Esophagus squamous epithelium (tissue), 5 donors: ENCODE measurements around the gene CHST11. TPM values are rescaled to one million over a fixed set of nuclear protein-coding genes. Genes with fewer than 3 reads are reported as not detected.
"Not testable (repeated sequence)": the region's sequence is repeated elsewhere in the genome, so short reads cannot be mapped to it uniquely, and the experiment has no call there.

ENCODE experiments used
- DNase-seq: peaks from one replicate; lab custom pipeline; 2025; lab: John Stamatoyannopoulos, UW
- H3K27ac ChIP-seq, 4 donors: fragments of 200-600 bp; sonication (generic); one replicate each; pipeline ENCODE4 v1.5.1; 2016 to 2019; ENCODE audit warnings: mild to moderate bottlenecking in 1 of 4
- H3K27me3 ChIP-seq, 4 donors: fragments of 200-600 bp; sonication (generic); 1 replicate in 3 of 4; 2 replicates in 1 of 4; pipeline versions ENCODE4 v1.5.1 to v1.6.0; 2017 to 2021; ENCODE audit warnings: antibody characterized with exemption in 1 of 4
- H3K36me3 ChIP-seq, 3 donors: fragments of 200-600 bp; sonication (generic); one replicate each; pipeline ENCODE4 v1.5.1; 2016 to 2019
- H3K4me1 ChIP-seq, 3 donors: fragments of 200-600 bp; sonication (generic); one replicate each; pipeline ENCODE4 v1.5.1; 2017 to 2019
- H3K4me3 ChIP-seq, 4 donors: fragments of 200-600 bp; sonication (generic); 1 replicate in 3 of 4; 2 replicates in 1 of 4; pipeline ENCODE4 v1.5.1; 2016 to 2019; ENCODE audit warnings: mild to moderate bottlenecking in 2 of 4, moderate library complexity in 1 of 4
- H3K9me3 ChIP-seq, 3 donors: fragments of 200-600 bp; sonication (generic); one replicate each; pipeline ENCODE4 v1.5.1; 2016 to 2019
- CTCF ChIP-seq, 6 experiments: fragments of 450-650 bp in 4 of 6; fragments of 200-600 bp in 2 of 6; sonication (generic) in 2 of 6; IDR thresholded peaks; one replicate each; pipeline ENCODE4 v1.5.1; 2016 to 2019; ENCODE audit warnings: antibody characterized with exemption in 6 of 6, mild to moderate bottlenecking in 4 of 6, moderate library complexity in 4 of 6
- POLR2A ChIP-seq, 4 donors: fragments of 450-650 bp; IDR thresholded peaks; one replicate each; pipeline ENCODE4 v1.6.1; 2017; ENCODE audit warnings: antibody characterized with exemption in 4 of 4, mild to moderate bottlenecking in 4 of 4, moderate library complexity in 3 of 4
- WGBS, 2 donors: methylation state at CpG; one replicate each; pipeline ENCODE4 v1.1.5; 2018; 5-methylcytosine and 5-hydroxymethylcytosine counted together
- intact Hi-C: fragments of 100-400 bp; cut with DNase I; formaldehyde crosslinking; loops from one replicate; pipeline ENCODE4 v1.15.0; 2022
- total RNA-seq, 4 donors: library from RNA; depleted of rRNA; stranded (reverse); fragments of >200 nt; gene quantifications; one replicate each; pipeline ENCODE4 v1.1.0, GENCODE V29; 2016
- donor health status: DM: yes; HTN: yes; CAD: no.

CHST11 gene
- total RNA-seq, 4 donors from 2014 or later: 6.3 to 12.6 (median 10.3) TPM

DNA sequence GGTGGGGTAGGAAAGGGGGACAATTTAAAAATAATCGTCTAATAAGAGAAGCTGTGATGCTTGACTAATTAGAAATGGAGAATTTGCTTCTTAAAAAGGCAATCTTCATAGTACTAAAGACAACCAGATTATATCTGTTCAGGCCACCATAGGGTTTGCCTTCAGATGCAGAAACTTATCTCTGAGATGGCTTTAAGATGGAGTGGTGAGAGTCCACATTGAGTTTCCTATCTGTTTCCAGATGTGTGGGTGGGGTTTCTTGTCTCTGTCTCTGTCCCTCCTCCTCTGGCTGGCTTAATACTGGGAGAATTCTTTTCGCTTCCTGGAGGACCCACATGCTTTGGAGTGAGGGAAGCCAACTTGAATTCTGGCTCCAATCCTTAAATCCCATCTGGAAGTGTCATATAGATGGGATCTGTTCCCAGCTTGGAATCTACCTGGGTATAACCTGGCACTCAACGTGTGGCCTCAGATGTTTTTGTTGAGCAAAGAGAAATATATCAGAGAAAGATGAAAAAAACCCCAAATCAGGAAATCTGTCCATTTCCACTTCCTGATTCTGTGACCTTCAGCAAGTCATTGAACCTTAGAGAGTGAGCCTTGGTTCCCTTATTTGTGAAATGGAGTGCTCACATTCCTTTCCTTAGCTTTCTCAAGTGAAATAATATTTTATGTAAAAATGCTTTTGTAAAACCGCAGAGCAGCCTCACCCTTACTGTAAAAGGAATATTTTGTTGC is 66.4 kb downstream of the CHST11 start:
- intact Hi-C loops: no loop called here
- 48 to 58% methylated on average over 4 of the region's 4 CpGs for WGBS, 2 donors
- H3K9me3 ChIP-seq: no peaks in the 10 kb centered on the region
- H3K4me1 ChIP-seq: peaks cover 8 to 40% (median 12%) of the 10 kb centered on the region in 3 donors
- H3K27ac ChIP-seq: no peak overlapping the region
- no peak for DNase-seq
- H3K27me3 ChIP-seq: no peaks in the 10 kb centered on the region
- TF ChIP-seq POLR2A (IDR thresholded peaks at IDR 0.05) (no peak), CTCF (IDR thresholded peaks at IDR 0.05) (no peak)
- no peak overlapping the region for H3K4me3 ChIP-seq
- no peaks in the 10 kb centered on the region for H3K36me3 ChIP-seq

GRCh38 chr12:104524034-104524832 is 67.5 kb downstream of the CHST11 start:
- DNase-seq: no peak
- Histone ChIP-seq H3K9me3 (no peaks in the 10 kb centered on the region), H3K4me1 (peaks cover 8 to 40% (median 12%) of the 10 kb centered on the region in 3 donors), H3K36me3 (no peaks in the 10 kb centered on the region), H3K27ac (no peak overlapping the region), H3K4me3 (no peak overlapping the region), H3K27me3 (no peaks in the 10 kb centered on the region)
- TF ChIP-seq POLR2A (IDR thresholded peaks at IDR 0.05): no peak
- TF ChIP-seq CTCF (IDR thresholded peaks at IDR 0.05): no peak
- 60 to 72% methylated on average over 7 of the region's 7 CpGs for WGBS, 2 donors
- intact Hi-C loops: no loop called here

- peaks cover 8 to 24% (median 12%) of the 10 kb centered on the region in 3 donors for H3K4me1 ChIP-seq
- H3K36me3 ChIP-seq: no peaks in the 10 kb centered on the region
- H3K27ac ChIP-seq: no peak overlapping the region
- H3K9me3 ChIP-seq: no peaks in the 10 kb centered on the region
- intact Hi-C loops: no loop called here
- no peaks in the 10 kb centered on the region for H3K27me3 ChIP-seq
- TF ChIP-seq POLR2A (IDR thresholded peaks at IDR 0.05) (no peak), CTCF (IDR thresholded peaks at IDR 0.05) (no peak)
- H3K4me3 ChIP-seq: no peak overlapping the region
- no peak for DNase-seq
- 42 to 65% methylated on average over 2 to 4 of the region's 4 CpGs for WGBS, 2 donors
Measured at GRCh38 chr12:104526320-104526719, 69.6 kb downstream of the CHST11 start.

DNA sequence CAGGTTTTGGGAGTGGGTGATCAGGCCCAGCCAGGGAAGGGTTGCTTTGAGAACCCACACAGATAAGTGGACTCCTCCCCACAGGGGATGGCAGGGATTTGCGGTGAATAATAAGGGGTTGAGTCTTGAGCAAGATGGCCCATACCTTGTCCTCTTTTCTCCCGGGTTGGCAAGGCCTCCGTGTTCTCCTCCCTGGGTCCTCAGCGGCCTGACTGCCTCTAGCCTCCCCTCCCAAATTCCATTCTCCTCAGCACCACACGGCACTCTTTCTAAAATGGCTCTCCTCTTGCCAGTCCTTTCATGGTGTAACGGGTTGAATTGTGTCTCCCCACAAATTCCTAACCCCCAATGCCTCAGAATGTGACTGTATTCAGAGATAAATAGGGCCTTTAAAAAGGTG is 70.0 kb downstream of the CHST11 start:
- no peak overlapping the region for H3K4me3 ChIP-seq
- H3K4me1 ChIP-seq: peaks cover 8 to 21% (median 12%) of the 10 kb centered on the region in 3 donors
- no peak for TF ChIP-seq CTCF (IDR thresholded peaks at IDR 0.05)
- no peak for TF ChIP-seq POLR2A (IDR thresholded peaks at IDR 0.05)
- no peaks in the 10 kb centered on the region for H3K9me3 ChIP-seq
- H3K36me3 ChIP-seq: no peaks in the 10 kb centered on the region
- no peaks in the 10 kb centered on the region for H3K27me3 ChIP-seq
- no peak for DNase-seq
- H3K27ac ChIP-seq: no peak overlapping the region
- intact Hi-C loops: no loop called here
- WGBS, 2 donors: 86 to 90% methylated on average over 5 to 6 of the region's 6 CpGs

- DNase-seq, H3K27me3 ChIP-seq, H3K4me3 ChIP-seq, H3K27ac ChIP-seq, H3K36me3 ChIP-seq, H3K9me3 ChIP-seq, intact Hi-C loops: not testable (repeated sequence)
- WGBS, 2 donors: 90 to 100% methylated on average over 5 of the region's 5 CpGs
- peaks cover 8 to 18% (median 12%) of the 10 kb centered on the region in 3 donors for H3K4me1 ChIP-seq
Measured at GRCh38 chr12:104527653-104528052, 70.9 kb downstream of the CHST11 start.
